HS-5 (cell line): ENCODE measurements around the gene FXYD6.
"Not testable (repeated sequence)": the region's sequence is repeated elsewhere in the genome, so short reads cannot be mapped to it uniquely, and the experiment has no call there.

Experiments
- DNase-seq: peaks from one replicate; pipeline ENCODE4 v3.0.0-alpha.2; 2012; ENCODE audit warnings: low read depth

Gene FXYD6

GRCh38 chr11:117816151-117816741, 60.2 kb downstream of the FXYD6 start:
- no peak for DNase-seq

- DNase-seq = no peak
These were observed 61.1 kb downstream of the FXYD6 start for GRCh38 chr11:117815262-117815803.

- no peak for DNase-seq
These were observed 61.6 kb downstream of the FXYD6 start for GRCh38 chr11:117814766-117815261.

GRCh38 chr11:117814204-117814765, 62.2 kb downstream of the FXYD6 start:
- no peak for DNase-seq

GRCh38 chr11:117810056-117810451, 66.4 kb downstream of the FXYD6 start:
- DNase-seq = not testable (repeated sequence)

GRCh38 chr11:117809236-117810055, 67.0 kb downstream of the FXYD6 start:
- DNase-seq = no peak

- no peak for DNase-seq
These were observed 67.7 kb downstream of the FXYD6 start for GRCh38 chr11:117808784-117809183.

- no peak for DNase-seq
These were observed 68.8 kb downstream of the FXYD6 start for GRCh38 chr11:117807482-117808327.

- no peak for DNase-seq
These were observed 69.6 kb downstream of the FXYD6 start for GRCh38 chr11:117806846-117807245.

GRCh38 chr11:117805045-117805444, 71.4 kb downstream of the FXYD6 start:
- DNase-seq = no peak

- DNase-seq = no peak
These were observed 72.6 kb downstream of the FXYD6 start for GRCh38 chr11:117803896-117804295.

GRCh38 chr11:117799634-117800033, 76.8 kb downstream of the FXYD6 start:
- no peak for DNase-seq

- DNase-seq = no peak
These were observed 79.5 kb downstream of the FXYD6 start, which contains the start of gene DSCAML1 for GRCh38 chr11:117796872-117797529. Gene DSCAML1 (minus strand): TSS chr11:117797216. CDS start chr11:117797079, 137 bp downstream.

- DNase-seq = no peak
These were observed 80.0 kb downstream of the FXYD6 start for GRCh38 chr11:117796456-117796871.

GRCh38 chr11:117795638-117796455, 80.6 kb downstream of the FXYD6 start:
- no peak for DNase-seq

- DNase-seq = no peak
These were observed 81.5 kb downstream of the FXYD6 start for GRCh38 chr11:117794772-117795629.

GRCh38 chr11:117794135-117794534, 82.3 kb downstream of the FXYD6 start:
- DNase-seq = no peak

- DNase-seq = no peak
These were observed 82.9 kb downstream of the FXYD6 start for GRCh38 chr11:117793583-117793982.

GRCh38 chr11:117792992-117793391, 83.5 kb downstream of the FXYD6 start:
- no peak for DNase-seq
